Ramos (cell line): ENCODE measurements around the gene TMEM53.

Experiments used
- in situ Hi-C: fragments of 300-500 bp; cut with MboI; formaldehyde crosslinking; loops from one replicate; pipeline ENCODE4 v1.14.3; 2022; ENCODE audit warnings: low sequenced_read_pairs; ENCODE audit not compliant: unreplicated experiment

TMEM53 gene

GRCh38 chr1:44651069-44651468 lies 23.2 kb downstream of the TMEM53 start:
- in situ Hi-C loops = no loop called here

DNA sequence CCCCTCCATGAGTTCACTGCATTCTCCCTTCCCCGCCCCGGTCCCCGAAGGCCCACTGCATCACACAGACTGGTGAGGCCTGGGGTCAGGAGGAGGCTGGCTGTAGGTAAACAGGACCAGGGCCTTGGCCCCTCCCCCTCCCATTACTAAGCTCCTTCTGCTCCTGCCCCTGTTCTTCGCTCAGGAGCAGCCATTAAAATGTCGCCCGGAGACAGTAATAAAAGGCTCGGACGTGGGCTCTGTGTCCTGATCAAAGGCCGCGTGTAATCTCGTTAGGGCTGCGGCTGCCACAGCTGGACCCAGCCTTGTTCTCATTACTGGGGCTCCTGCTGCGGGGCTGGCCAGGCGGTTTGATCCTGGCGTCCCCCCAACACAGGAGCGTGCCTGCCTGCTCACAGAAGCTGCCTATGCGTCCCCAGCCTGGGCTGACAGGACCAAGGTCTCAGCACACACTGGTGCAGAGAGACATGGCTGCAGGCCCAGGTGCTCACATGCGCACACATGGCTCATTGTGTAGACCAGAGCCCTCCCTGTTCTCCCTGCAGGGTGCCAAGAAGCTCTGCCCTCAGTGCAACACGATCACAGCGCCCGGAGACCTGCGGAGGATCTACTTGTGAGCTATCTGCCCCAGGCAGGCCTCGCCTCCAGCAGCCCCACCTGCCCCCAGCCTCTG lies 24.0 kb downstream of the TMEM53 start:
- in situ Hi-C loops = no loop called here

- in situ Hi-C loops = no loop called here
Measured at GRCh38 chr1:44649788-44650158, 24.5 kb downstream of the TMEM53 start.

DNA sequence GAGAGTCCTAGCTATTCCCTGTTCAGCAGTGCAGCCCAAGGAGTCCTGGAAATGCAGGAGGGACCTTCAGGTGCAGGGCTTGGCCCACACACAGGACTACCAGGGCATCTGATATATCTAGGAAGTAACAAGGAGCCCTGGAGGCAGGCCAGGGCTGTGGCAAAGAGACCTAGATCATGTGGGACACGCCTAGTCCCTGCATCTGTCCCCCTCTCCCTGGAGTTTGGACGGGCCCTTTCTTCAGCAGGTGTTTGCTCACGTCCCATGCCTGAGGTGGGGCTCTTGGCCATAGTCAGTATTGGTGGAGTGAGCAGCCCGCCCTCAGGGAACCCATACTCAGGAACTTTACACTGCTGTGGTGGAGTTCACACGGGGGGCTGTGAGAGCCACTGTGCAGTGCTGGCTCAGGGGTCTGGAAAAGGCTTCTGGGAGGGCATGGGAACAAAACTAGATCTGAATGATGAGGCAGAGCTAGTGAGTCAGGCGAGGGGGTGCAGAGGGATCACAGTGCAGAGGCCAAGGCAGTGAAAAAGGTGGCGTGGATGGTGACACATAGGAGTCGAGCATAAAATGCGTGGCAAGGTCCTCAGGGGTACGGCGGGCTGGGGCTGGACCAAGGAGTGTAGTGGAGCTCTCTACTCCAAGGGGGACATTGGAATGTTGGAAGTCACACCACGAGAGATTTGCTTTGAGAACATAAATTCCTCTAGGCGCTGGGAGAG lies 25.6 kb downstream of the TMEM53 start:
- in situ Hi-C loops = no loop called here

GRCh38 chr1:44647896-44648295 lies 26.4 kb downstream of the TMEM53 start:
- in situ Hi-C loops = no loop called here

DNA sequence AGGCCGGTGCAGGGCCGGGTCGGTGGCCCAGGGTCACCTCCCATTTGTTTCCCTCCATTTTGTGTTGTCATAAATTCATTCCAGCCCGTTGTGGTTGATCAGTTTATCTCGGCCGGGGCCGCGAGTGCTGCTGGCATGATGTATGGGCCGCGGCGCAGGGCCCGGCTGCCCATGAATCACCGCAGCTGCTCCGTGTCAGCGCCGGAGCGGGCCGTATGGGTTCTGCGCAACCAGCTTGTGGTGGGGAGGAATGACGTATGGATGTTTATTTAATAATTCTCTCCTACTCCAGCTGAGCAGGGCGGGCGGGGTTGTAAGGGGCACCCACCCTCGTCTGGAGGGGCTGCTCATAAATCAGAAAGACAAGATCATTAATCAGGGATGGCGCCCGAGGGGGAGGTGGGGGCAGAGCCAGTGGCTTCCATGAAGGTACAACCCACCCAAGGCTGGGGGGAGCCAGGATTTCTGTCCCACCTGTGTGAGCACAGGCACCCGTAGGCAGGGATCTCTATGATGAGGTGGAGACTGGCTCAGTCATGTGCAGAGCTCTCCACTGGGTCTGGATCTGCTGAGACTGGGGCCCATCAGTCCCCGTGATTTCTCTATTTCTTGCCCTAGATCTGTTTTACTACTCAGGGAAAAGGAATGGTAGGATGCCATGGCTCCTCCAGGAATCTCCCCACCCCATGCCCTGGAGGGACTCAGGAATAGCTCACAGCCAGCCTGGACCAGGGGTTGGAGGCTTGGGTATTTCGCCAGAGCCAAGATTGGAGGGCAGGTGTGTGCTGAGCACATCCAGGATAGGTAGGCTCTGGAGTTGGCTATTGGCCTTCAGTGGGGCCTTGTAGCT lies 27.8 kb downstream of the TMEM53 start:
- in situ Hi-C loops = no loop called here

DNA sequence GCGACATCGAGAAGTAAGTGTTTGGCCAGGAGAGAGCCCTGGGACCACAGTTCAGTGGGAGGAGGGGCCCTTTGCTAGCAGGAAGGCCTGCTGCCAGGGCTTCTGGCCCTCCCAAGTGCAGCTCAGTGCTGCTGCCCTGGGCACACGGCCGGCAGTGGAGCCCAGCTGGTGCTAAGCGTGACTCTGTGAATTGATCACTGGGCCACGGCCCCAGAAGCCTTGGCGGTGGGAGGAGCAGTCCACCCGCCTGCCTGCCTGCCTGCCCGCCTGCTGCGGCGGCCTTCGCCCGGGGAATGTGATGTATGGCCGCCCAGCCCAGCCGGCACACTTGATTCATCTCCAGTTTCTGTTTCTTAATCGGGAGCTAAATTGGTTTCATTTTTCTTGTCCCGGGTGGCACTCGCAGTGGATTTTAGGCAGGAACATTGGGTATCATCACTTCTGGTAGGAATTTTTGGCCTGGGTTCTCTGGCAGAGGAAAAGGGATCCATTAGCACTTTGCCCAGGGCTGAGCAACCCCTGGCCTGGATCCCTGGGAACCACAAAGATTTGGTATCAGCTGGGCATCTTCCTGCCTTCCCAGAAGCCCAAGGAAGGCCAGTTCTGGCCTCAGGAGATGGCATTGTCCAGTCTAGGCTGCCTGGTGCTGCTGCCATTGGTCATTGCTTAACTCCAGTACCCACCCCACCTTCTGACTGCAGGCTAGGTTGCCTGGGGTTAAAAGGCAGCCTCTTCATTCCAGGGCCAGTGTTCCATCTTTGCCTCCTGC lies 28.6 kb downstream of the TMEM53 start:
- in situ Hi-C loops = no loop called here

DNA sequence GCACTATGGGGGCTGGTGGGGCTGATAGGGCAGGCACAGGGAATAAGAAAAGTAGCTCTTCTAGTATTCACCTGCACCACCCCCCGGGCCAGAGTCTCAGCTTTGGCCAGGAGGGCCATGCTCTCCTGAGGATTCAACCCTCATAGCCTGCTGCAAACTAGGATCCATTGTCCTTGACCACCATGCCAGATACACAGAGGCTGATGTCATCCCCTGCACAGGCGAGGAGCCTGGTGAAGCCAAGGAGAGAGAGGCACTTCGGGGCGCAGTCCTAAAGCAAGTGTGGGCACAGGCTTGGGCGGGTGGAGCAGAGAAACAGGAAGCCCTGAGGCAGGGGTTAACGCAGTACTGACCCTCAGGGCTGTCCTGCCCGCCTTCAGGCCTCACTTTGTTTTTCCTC lies 29.5 kb downstream of the TMEM53 start:
- in situ Hi-C loops = no loop called here

DNA sequence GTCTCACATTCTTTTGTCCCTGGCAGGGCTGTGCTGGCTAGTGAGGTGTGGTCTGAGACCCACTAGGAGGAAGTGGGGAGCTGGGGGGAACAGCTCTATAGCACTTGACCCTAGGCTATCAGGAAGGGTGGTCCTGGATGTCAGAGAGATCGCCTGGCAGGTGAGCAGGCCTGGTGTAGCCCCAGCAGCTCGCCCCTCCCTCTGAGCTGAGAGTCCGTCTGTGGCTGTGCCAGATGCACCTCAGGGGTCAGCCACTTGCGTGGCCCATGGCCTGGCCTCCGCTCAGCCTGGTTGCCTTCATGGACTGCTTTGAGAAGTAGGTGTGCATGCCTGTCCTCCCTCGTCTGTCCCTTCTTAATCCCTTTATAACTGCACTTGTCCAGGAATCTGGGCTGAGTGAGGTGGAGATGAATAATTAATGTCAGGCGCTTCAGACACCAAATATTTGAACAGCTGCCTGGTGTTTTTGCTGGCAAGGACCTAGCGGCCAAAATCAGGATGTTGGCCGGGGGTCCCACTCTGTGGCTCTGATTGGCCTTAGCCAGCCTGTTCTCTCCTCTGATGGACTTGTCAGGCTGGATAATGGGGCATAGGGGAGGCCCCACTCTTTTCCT lies 30.5 kb downstream of the TMEM53 start:
- in situ Hi-C loops = no loop called here

- in situ Hi-C loops = no loop called here
Measured at GRCh38 chr1:44642925-44643324, 31.4 kb downstream of the TMEM53 start.

- in situ Hi-C loops = no loop called here
Measured at GRCh38 chr1:44642255-44642654, 32.0 kb downstream of the TMEM53 start.

- in situ Hi-C loops = no loop called here
Measured at GRCh38 chr1:44641126-44642102, 32.9 kb downstream of the TMEM53 start.

- in situ Hi-C loops = no loop called here
Measured at GRCh38 chr1:44640200-44640853, 34.0 kb downstream of the TMEM53 start.

- in situ Hi-C loops = no loop called here
Measured at GRCh38 chr1:44637702-44638411, 36.4 kb downstream of the TMEM53 start.

GRCh38 chr1:44636688-44637598 lies 37.3 kb downstream of the TMEM53 start:
- in situ Hi-C loops = no loop called here

- in situ Hi-C loops = no loop called here
Measured at GRCh38 chr1:44636083-44636687, 38.1 kb downstream of the TMEM53 start.
